NCI-H1092 treated with DMSO at 0.1 percent for 48 hours (cell line): ENCODE results near the gene DNAH10.

ENCODE experiments used
- DNase-seq: peaks from one replicate; lab custom pipeline; 2025; lab: John Stamatoyannopoulos, UW

Gene DNAH10, protein sequence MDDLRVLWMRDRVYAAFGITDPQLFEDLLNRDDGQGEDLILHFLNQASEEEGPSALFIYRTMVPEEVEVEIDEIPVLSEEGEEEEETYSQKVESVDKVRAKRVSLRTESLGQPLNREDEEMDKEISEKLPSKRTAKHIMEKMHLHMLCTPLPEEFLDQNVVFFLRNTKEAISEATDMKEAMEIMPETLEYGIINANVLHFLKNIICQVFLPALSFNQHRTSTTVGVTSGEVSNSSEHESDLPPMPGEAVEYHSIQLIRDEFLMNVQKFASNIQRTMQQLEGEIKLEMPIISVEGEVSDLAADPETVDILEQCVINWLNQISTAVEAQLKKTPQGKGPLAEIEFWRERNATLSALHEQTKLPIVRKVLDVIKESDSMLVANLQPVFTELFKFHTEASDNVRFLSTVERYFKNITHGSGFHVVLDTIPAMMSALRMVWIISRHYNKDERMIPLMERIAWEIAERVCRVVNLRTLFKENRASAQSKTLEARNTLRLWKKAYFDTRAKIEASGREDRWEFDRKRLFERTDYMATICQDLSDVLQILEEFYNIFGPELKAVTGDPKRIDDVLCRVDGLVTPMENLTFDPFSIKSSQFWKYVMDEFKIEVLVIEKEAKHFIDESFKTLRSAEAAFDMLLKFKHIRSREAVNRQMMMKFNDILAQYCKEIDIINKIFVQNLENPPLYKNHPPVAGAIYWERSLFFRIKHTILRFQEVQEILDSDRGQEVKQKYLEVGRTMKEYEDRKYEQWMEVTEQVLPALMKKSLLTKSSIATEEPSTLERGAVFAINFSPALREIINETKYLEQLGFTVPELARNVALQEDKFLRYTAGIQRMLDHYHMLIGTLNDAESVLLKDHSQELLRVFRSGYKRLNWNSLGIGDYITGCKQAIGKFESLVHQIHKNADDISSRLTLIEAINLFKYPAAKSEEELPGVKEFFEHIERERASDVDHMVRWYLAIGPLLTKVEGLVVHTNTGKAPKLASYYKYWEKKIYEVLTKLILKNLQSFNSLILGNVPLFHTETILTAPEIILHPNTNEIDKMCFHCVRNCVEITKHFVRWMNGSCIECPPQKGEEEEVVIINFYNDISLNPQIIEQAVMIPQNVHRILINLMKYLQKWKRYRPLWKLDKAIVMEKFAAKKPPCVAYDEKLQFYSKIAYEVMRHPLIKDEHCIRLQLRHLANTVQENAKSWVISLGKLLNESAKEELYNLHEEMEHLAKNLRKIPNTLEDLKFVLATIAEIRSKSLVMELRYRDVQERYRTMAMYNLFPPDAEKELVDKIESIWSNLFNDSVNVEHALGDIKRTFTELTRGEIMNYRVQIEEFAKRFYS (N-terminal part only)

DNA sequence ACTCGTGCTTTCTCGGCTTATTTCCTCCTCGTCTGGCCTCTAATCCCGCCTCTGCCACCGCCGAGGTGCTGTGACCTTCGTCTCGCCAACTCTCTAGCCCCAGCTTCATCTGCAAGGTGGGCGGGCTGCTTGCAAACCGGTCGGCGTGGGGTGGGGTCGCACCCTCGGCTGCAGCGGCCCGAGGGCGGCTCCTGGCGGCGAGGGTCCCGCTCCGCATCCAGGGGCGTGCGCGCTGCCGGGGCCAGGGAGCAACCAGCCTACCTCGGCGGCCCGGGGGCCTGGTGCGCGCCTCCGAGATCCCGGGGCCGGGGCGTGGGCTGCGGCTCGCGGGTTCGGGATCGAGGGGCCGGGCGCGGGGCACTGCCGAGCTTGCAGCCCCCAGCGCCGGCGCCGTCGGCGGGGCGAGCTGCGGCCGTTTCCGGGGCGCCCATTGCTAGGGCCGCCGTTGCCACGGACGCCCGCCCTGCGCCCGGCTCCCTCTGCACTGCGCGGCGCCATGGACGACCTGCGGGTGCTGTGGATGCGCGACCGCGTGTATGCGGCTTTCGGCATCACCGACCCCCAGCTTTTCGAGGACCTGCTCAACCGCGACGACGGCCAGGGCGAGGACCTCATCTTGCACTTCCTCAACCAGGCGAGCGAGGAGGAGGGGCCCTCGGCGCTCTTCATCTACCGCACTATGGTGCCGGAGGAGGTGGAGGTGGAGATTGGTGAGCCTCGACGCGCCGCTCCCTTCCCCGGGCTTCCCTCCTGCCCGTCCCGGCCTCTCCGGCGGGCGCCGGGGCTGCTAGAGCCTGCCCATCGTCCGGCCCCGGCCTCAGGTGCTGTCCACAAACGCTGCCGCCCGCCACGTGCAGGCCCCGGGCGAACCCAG, at the start of gene DNAH10:
DNAH10 (plus strand) TSS at position 461 of the 874 bp plus-strand sequence; CDS start at position 497, 36 bp downstream.
- DNase-seq: peak; percentile 5

DNA sequence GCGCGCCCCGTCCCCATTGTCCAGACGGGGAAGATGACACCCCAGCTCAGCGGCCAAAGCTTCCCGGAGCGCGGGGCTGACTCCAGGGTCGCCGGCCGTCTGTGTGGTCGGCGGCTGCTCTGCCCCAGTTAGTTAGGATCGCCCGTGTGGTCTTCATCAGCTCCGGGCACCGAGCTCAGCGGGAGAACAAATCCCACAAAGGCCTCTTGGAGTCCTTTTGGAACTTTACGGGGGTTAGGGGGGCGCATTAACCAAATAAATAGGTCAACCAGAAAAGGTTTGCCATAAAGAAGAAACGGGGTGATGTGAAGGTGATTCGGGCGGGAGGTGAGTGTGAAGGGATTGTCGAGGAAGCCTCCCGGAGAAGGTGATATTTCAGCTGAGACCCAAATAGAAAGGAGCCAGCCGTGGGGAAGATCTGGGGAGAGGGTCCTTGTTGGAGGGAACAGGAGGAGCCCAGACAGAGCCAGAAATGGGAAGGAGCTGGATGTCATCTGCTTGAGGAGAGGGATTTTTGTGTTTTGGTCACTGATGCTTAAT, 49.3 kb upstream of the DNAH10 start:
- no peak for DNase-seq

DNA sequence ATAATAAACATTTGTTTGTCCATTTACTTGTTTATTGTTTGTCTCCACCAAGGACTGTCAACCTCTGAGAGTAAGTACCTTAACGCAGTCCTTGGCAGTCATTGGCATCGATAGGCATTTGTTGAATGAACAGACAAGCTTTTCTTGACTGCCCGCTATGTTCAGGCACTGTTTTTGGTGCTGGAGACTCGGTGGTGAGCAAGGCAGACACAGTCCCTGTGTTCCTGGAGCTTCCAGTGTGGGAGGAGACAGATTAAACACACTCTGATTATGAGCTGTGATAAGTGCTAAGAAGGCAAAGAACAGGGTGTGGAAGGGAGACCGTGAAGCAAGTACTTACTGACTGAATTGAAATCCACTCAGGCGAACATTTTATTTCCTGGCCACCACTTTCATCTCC, 48.7 kb upstream of the DNAH10 start:
- no peak for DNase-seq

DNA sequence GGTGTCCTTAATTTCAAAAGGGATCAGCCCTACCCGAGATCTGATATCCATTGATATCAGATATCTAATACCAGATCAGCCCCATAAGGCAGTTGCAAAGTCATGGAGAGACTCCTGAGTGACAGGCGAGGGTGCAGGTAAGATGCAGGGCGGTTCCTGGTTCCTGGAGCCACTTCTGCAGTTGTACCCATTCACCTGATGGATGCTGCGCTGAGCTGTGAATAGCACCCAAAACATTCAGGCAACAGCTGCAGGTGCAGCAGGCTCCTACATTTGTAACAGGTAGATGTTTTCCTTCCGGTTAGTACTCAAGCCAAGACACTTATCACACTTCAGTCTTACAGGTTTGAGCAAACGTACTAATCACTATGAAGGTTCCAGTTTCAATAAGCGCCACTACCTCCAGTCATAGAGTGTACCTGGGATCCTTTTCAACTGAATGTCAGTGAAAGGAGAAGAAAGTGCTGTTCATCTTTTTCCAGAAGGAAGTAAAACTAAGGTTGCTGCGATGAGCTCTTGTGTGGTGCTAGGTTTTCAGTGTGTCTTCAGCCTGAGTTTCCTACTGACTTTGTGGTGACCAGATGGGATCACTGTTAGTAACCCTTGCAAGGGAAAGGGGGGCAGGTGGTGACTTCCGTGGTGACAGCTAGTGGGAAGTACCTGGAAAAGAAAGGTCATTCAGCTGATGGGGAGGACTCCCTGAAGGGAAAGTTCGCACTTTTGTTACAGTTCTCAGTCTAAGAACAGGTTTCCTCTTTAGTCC, 48.1 kb upstream of the DNAH10 start:
- DNase-seq: no peak

DNA sequence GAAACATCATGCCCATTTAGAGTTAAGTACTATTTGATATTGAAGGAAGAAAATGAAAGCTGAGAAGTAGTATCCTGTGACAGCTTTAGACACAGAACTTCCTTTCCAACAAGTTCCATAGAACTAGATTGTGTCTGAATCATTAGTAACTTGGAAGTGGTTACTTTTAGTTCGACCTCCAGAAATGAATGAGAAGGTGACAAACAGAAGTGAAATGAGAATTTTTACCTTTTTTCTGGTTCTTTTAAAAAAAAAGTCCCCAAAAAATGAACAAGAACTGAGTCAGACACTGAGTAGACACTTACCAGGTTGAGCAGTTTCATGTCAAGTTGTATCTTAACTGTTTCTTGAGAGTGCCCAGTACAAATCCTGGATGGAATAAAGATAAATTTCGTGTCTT, 46.9 kb upstream of the DNAH10 start:
- no peak for DNase-seq

DNA sequence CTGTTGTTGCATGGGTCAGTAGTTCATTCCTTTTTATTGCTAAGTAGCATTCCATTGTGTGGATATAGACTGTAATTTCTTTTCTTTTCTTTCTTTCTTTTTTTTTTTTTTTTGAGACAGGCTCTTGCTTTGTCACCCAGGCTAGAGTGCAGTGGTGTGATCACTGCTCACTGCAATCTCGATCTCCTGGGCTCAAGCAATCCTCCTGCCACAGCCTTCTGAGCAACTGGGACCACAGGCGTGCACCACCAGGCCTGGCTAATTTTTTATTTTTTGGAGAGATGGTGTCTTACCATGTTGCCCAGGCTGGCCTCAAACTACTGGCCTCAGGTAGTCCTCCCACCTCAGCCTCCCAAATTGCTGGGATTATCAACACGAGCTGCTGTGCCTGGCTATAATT, 44.8 kb upstream of the DNAH10 start:
- DNase-seq: no peak

DNA sequence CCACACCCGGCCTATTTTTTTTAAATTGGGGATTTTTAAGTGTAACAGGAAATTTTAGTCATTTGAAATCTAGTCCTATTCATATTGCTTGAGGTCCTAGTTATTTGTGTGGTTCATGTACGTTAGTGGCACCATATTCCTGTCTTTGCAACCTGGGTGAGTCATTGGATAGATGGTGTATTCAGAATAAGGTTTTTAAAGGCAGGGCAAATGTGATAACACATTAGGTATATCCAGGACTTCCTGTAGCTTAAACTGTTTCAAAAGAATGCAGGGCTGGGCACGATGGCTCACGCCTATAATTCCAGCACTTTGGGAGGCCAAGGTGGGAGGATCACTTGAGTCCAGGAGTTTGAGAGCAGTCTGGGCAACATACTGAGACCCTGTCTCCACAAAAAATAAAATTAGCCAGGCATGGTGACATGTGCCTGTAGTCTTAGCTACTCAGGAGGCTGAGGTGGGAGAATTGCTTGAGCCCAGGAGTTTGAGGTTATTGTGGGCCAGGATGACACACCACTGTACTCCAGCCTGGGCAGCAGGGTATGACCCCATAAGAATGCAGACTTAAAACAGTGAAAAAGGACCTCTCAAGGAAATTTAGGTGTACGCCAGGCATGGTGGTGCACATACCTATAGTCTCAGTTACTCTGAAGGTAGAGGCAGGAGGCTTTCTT, 41.8 kb upstream of the DNAH10 start:
- DNase-seq: no peak

DNA sequence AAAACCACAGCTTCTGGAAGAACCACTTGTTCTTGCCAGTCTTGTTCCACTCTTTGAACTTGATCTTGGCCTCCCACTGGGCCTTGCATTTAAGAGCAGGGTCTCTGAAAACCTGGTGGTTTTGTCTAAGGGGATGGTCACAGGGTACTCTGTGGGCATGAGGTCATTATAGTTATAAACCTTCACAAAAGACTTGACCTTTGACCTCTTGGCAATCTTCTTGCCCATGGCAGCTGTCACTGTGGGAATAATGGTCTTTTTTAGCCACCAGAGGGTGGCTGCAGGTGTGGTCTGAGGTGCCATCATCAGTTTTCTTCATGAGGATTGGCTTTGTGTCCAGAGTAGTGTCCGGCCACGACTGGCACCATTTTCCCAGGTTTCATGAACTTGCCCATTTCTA, 40.9 kb upstream of the DNAH10 start:
- no peak for DNase-seq

DNA sequence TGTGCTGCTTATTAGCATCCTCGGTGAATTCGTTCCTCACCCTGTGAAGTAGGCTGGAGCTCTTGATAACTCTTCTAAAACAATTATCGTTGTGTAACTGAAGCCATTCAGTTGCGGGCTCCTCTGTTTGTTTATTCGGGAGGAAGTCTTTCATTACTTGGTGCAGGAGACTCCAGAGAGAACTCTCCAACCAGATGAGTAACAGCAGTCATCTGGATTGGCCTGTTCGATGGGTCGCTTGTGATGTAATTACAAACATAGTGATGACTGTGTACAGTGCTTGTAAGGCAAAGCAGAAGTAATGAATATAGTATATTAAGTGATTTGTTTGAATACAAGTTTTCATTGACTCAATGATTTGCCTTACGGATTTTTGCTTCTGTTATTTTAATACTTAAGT, 39.1 kb upstream of the DNAH10 start:
- no peak for DNase-seq

DNA sequence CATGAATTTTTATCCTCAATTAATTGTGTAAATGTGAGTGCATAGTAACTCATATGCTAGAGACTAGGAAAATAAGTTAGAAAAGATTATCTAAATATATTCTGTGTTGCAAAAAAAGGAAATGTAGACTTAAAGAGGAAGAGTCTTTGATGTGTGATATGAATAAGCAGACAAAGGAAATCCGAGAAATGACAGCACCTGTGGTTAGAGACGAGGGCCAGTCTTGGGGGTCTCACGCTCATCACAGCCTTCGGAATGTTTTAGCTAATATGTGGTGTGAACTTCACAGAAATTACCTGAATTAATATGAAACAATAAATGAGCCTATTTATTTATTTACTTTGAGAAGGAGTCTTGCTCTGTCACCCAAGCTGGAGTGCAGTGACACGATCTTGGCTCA, 38.3 kb upstream of the DNAH10 start:
- no peak for DNase-seq

DNA sequence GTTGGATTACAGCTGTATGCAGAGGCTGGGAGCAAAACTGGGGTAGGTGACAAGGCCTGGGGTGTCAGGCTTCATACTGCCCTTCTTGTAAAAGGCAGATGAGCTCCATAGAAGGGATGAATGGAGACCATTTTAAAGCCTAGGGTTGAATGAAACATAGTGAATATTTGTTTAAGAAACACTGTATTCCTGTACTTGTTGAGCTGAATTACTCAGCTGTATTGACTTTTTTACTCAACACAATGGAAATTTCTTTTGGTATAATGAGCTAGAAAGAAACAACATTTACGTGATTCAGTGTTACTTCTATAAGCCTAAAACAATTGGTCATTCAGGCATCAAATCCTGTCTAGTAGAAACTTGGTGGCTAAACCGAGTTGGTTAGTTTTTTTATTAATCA, 35.9 kb upstream of the DNAH10 start:
- no peak for DNase-seq

DNA sequence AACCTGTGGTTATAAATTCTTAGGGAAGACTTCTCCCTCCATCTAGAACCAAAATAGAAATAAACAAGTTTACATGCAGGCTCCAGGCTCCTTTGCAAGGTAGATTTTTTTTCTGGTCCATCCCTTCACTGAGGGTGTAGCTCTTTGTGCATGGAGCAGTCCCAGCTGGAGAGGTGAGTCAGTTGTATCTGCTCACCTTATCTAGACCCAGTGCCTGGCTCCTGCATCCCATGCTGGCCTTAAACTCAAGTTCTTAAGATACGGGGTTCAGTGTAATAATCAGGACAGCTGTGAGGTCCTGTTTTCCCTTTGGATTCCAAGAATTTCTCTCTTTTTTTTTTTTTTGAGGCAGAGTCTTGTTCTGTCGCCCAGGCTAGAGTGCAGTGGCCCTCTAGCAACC, 35.1 kb upstream of the DNAH10 start:
- no peak for DNase-seq

DNA sequence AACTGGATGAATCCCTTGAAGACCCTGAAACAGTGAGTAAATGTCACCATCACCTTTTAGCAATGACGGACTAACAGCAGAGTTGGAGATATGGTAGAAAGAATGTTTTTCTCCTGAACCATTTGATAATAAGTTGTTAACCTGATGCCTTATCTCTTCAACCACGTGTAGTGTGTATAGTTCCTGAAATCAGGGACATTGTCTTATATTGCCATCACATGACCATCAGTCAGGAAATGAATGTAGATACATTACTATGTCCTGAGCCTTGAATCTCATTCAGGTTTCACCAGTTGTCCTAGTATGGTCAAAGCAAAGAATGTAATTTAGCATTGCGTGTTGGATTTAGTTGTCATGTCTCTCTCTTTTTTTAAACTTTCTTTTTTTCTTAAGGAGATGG, 34.2 kb upstream of the DNAH10 start:
- DNase-seq: no peak

DNA sequence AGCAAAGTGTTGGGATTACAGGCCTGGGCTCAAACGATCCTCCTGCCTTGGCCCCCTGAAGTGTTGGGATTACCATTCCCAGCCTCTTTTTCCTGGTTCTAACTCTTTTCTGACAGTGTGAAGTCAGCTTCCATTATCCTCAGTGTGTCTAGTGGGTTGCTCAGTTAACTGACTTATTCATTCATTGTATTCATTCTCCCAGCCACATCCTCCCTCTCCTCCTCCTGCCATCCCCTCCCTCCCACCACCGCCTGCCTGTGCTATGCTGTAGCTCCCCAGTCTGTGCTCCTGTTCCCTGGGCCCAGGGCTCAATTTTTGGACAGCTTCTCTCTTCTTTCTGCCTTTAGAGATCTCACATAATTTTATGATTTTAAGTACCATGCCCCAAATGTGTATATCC, 30.5 kb upstream of the DNAH10 start:
- no peak for DNase-seq

DNA sequence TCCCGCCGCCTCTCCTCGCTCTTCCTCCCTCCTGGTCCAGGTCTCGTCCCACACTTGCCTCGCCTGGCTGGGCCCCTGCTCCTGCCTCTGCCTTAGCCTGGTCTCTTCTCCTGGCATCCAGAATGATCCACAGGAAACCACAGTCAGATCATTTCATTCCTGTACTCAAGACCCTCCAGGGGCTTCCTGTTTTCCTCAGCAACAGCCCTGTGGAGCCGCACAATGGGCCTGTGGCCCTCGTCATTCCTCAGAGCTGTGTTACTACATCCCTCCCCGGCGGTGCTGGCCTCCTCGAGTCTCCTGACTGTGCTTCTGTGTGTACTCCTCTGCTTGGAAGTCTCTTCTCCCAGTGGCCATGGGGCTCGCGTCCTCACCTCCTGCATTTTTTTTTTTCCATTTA, 29.9 kb upstream of the DNAH10 start:
- DNase-seq: no peak

DNA sequence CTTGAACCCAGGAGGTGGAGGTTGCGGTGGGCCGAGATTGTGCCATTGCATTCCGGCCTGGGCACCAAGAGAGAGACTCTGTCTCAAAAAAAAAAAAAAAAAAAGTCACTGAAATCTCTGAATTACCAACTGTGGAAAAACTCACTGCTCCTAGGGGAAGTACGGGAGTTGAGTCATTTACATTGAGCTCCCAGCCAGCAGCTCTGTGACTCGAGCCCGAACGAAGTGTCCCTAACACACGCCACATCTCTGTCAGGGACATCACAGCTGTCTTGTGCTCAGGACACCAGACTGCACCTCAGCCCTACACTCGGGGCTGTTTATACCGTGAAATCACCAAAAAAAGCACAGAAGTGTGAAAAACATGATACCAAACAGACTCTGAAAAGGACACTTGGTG, 28.9 kb upstream of the DNAH10 start:
- no peak for DNase-seq

DNA sequence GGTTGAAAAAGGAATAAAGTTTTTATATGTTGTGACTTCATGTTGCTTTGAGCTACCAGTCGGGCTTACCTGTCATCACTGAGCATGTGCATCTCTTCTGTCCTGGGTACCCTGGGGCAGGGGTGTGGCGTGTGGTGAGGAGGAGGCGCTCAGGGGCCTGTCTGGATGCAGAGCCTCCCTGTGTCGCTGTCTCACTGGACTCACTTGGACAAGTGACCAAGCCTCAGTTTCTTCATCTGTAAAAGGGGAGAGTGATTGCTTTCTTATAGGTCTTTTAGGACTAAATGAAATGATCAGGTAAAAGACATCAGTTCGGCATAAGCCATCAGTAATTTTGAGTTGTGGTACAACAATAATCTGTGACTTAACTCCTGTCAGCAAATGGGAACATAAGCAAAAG, 27.8 kb upstream of the DNAH10 start:
- no peak for DNase-seq

DNA sequence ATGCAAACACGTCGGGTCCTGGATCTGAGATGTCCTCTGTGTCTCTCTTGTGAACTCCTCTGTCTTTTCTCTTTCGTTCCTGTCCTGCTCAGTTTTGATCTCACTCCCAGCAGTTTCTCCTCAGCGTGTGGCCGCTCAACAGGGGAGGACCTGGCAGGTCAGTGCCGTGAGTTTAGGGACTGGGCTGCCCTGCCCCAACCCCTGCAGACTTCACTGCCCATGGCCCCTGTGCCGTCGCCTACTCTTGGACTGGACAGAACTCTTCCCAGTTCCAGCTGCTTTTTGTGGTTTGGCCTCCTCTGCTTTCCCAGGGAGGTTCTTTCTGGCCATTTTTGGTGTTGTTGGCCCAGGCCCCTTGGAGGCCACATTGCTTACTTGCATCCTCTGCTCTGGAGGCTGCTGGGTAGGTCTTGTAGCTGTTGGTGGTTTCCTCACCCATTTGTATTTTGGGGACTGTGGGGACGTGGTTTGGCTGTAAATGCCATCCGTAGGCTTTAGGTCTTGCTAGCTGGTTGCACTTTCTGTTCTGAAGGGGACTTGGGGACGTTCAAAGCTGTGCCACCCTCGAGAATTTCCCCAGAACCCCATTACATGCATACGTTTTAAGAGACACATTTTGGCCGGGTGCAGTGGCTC, 20.0 kb upstream of the DNAH10 start:
- DNase-seq: no peak

DNA sequence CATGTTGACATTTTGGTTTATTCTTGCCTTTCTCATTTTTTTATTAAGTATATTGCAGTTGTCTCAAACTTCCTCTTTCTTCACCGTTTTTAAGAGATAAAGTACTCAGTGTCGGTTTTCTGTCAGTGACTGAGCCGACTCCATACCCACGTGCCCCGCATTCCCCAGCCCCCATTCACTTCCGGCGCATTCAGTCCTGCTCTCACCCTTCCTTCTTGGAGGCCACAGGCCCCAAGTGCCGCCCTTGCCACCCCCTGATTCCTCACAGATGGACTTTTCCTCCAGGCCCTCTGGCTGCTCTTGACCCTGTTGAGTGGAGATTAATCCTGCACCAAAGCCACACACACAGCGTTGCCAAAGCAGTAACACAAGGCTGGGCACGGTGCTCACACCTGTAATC, 19.1 kb upstream of the DNAH10 start:
- DNase-seq: no peak
